PFSK-1 (cell line): ENCODE measurements around the gene GABRR3.

Source experiments
- FOXP2 ChIP-seq: optimal IDR thresholded peaks from 2 replicates; pipeline ENCODE3; 2011; ENCODE audit warnings: borderline replicate concordance, control low read depth, inconsistent platforms; ENCODE audit not compliant: insufficient read depth; ENCODE audit errors: extremely low read length, extremely low read depth
- POLR2AphosphoS5 ChIP-seq: IDR thresholded peaks from 2 replicates; pipeline ENCODE4 v1.6.1; 2012; ENCODE audit warnings: low read depth, mild to moderate bottlenecking, control low read depth, low read length, moderate library complexity
- SIN3A ChIP-seq: IDR thresholded peaks from 2 replicates; pipeline ENCODE4 v1.6.1; 2012; ENCODE audit warnings: mild to moderate bottlenecking, low read length, moderate library complexity, borderline replicate concordance; ENCODE audit not compliant: insufficient read depth
- TAF1 ChIP-seq: IDR thresholded peaks from 2 replicates; pipeline ENCODE4 v1.6.1; 2012; ENCODE audit warnings: low read length, control low read depth, borderline replicate concordance; ENCODE audit not compliant: insufficient read depth
- TF ChIP-seq, protein P1 (sequence below), 2 experiments: IDR thresholded peaks; 2 replicates each; pipeline versions ENCODE4 v1.6.1 to v1.8.0; 2011 to 2012; ENCODE audit warnings: low read depth in 2 of 2, low read length in 2 of 2, control low read depth in 1 of 2, inconsistent platforms in 1 of 2, mild to moderate bottlenecking in 1 of 2, moderate library complexity in 1 of 2; ENCODE audit not compliant: insufficient read depth in 1 of 2

Gene GABRR3

DNA sequence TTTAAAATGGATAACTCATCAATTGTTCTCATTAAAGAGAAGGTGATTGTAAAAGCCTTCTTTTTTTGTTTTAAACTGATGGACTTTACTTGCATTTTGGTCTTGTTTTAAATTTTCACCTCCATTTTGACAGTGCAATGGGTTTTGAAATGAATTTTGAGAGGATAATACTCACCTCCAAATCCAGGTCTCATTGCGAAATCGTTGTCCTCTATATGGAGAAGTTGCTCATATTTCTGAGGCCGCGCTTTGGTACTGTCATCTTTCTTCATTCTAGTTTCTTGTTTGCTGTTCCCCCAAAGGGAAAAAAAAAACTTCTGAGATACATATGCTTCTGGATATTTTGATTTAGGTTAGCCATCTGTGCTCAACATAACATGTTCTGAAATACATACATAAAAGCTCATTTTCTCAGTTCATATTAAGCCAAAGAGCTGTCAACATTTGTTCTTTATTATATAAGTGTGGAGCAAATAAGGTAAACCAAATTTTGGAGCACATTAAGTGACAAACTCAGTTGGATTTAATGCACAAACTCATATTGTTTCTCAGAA lies 9.6 kb downstream of the GABRR3 start:
- no peak for TF ChIP-seq TAF1

DNA sequence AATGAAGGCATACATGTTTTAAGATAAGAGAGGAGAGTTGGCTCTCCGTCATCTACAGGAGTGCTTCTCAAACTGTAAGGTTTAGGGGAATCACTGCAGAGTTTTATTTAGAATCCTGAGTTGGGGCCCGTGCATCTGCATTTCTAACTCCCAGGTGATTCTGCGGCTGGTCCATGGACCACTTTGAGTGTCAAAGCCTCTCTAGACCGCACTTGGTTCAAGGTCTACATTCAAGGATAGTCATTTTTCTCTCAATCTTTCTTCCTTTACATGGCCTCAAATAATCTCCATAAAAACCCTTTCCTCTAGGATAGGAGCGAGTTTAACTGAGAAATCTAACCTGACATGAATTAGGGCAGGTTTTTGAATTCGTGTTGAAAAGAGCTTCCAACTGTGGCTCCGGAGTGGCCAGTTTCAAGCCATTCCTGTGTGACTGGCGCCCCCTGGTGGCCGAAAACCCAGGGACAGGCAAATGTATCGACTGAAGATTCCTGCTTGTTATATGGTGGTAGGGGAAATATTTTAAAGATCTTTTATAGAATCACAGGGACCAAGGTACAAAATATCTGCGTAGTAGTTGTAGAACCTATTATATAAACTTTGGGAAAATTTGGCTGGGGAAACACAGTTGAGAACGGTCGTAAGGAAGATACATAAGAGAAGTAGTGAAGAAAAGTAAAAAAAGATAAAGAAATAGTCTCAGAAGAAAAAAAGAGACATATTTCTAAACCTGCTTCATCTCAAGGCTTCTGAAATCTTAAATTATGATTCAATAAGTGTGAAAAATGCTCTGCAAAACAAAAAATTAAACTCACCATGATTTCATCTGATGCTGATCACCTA lies 11.9 kb downstream of the GABRR3 start:
- TF ChIP-seq, protein P1, sequence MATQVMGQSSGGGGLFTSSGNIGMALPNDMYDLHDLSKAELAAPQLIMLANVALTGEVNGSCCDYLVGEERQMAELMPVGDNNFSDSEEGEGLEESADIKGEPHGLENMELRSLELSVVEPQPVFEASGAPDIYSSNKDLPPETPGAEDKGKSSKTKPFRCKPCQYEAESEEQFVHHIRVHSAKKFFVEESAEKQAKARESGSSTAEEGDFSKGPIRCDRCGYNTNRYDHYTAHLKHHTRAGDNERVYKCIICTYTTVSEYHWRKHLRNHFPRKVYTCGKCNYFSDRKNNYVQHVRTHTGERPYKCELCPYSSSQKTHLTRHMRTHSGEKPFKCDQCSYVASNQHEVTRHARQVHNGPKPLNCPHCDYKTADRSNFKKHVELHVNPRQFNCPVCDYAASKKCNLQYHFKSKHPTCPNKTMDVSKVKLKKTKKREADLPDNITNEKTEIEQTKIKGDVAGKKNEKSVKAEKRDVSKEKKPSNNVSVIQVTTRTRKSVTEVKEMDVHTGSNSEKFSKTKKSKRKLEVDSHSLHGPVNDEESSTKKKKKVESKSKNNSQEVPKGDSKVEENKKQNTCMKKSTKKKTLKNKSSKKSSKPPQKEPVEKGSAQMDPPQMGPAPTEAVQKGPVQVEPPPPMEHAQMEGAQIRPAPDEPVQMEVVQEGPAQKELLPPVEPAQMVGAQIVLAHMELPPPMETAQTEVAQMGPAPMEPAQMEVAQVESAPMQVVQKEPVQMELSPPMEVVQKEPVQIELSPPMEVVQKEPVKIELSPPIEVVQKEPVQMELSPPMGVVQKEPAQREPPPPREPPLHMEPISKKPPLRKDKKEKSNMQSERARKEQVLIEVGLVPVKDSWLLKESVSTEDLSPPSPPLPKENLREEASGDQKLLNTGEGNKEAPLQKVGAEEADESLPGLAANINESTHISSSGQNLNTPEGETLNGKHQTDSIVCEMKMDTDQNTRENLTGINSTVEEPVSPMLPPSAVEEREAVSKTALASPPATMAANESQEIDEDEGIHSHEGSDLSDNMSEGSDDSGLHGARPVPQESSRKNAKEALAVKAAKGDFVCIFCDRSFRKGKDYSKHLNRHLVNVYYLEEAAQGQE (IDR thresholded peaks at IDR 0.05; ENCODE audit: insufficient read depth in 1 of 2, low read depth in 2 of 2, low read length in 2 of 2), result no peak
- TF ChIP-seq FOXP2 (no peak), SIN3A (no peak), POLR2AphosphoS5 (no peak), TAF1 (no peak)

DNA sequence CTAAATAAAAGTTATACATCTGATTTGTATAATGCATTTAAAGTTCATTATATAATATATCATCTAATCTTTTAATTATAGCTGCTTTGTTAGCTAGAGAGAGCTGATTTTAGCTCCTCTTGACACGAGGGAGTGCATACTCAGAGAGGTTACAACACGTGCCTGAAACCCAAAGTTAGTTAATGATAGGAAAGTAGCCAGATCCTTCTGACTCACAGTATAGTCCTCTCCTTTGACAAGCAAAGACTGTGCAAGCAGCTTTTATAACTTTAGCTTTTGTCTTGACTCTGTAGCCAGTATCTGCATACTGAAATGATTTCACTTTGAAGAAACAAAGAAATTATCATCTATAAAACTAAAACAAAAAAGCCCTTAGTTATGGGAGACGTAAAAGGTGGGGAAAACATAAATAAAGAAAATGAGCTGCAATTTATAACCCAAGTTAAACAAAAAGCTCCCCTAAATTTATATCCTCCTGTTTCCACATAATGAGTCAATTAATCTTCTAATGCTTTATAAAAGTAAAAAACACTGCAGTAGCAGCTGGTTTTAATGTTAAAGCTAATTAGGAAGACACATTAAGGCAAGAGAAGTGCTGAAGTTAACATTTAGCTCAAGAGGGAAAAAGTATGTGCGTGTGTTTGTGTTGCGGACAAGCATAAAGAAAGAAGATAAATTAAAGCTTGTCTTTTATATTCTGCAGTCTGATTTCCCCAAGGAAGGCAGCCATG lies 13.1 kb downstream of the GABRR3 start:
- TF ChIP-seq SIN3A (no peak), FOXP2 (no peak), POLR2AphosphoS5 (no peak), TAF1 (no peak)
- TF ChIP-seq, protein P1 (IDR thresholded peaks at IDR 0.05; ENCODE audit: insufficient read depth in 1 of 2, low read depth in 2 of 2, low read length in 2 of 2), result no peak

DNA sequence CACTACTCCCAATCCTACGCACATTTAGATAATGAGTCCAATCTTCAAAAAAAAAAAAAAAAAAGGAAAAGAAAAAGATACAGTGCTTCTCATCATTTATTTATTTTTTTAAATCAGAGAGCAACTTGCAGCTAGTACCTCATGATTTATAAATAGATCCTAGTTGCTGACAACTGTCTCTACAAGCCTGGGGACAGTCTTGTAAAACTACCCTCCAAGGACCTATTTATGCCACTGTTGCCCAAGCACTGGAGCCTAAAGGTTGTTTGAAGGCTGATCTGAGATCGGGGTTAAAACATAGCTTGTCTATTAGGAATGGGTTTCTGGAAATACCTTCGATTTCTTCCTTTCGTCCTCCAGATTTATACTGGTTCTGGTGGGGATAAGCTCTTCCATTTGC lies 14.7 kb downstream of the GABRR3 start:
- TF ChIP-seq FOXP2 (no peak), TAF1 (no peak), POLR2AphosphoS5 (no peak), SIN3A (no peak)
- TF ChIP-seq, protein P1 (IDR thresholded peaks at IDR 0.05; ENCODE audit: insufficient read depth in 1 of 2, low read depth in 2 of 2, low read length in 2 of 2), result no peak

DNA sequence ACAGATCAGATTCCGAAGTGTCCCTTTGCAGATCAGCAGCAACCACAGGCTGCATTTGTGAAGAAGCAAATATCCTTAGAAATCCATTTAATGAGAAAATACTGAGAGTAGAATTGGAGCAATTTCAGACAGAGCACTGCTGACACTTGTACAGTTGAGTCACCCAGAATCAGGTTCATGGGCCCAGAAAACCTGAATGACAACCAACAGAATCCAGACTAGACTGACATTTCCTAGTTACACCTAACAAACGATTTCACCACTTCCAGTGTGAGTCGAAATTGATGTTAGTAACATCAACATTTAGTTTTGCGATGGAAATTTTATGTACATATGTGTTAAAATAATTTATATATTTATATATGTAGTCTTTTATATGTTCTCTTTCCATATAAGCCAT lies 16.8 kb downstream of the GABRR3 start:
- TF ChIP-seq SIN3A (no peak), TAF1 (no peak), FOXP2 (no peak), POLR2AphosphoS5 (no peak)
- TF ChIP-seq, protein P1 (IDR thresholded peaks at IDR 0.05; ENCODE audit: insufficient read depth in 1 of 2, low read depth in 2 of 2, low read length in 2 of 2), result no peak
